Measurements from ENCODE around the gene ZBTB16.

- TF ChIP-seq CTCF (IDR thresholded peaks at IDR 0.05 in 8 of 11, conservative IDR thresholded peaks at IDR 0.05 in 3 of 11): no peak
- TF ChIP-seq POLR2AphosphoS5 (IDR thresholded peaks at IDR 0.05): no peak
Observed at GRCh38 chr11:114066046-114066648, 6.6 kb downstream of the ZBTB16 start.

All from spleen (tissue), 7 donors.